Esophagus muscularis mucosa (tissue), 4 donors: ENCODE data around the gene VPS13D.

Experiments
- EP300 ChIP-seq: sonication (generic); formaldehyde crosslinking; IDR thresholded peaks from one replicate; pipeline ENCODE4 v1.6.1; 2017; ENCODE audit warnings: antibody characterized with exemption
- POLR2A ChIP-seq: fragments of 450-650 bp; IDR thresholded peaks from one replicate; pipeline ENCODE4 v1.6.1; 2017; ENCODE audit warnings: antibody characterized with exemption, moderate library complexity, mild to moderate bottlenecking, low read depth
- POLR2AphosphoS5 ChIP-seq, 2 donors: sonication (generic); formaldehyde crosslinking; IDR thresholded peaks; one replicate each; pipeline ENCODE4 v1.6.1; 2017; ENCODE audit warnings: antibody characterized with exemption in 2 of 2
- TF ChIP-seq, protein P1 (sequence below), 3 experiments: fragments of 200-600 bp in 2 of 3; fragments of 450-650 bp in 1 of 3; sonication (generic) in 2 of 3; IDR thresholded peaks; one replicate each; pipeline ENCODE4 v1.5.1; 2017 to 2019; ENCODE audit warnings: antibody characterized with exemption in 3 of 3, mild to moderate bottlenecking in 2 of 3, moderate library complexity in 1 of 3

DNA sequence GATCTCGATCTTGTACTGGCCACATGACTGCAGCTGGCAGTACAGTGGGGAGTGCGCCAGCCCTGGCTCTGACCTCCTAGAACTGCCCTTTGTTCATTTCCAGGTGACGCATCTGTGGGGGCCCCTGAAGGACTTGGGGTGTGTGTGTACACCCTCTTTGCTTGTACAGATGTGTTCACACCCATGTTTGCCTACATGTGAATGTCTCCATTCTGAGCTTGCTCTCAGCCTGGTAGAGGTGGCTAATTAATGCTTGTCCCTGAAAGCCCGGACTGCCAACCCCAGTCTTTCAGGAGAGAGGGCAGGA, 43.2 kb upstream of the VPS13D start:
- TF ChIP-seq, protein P1, sequence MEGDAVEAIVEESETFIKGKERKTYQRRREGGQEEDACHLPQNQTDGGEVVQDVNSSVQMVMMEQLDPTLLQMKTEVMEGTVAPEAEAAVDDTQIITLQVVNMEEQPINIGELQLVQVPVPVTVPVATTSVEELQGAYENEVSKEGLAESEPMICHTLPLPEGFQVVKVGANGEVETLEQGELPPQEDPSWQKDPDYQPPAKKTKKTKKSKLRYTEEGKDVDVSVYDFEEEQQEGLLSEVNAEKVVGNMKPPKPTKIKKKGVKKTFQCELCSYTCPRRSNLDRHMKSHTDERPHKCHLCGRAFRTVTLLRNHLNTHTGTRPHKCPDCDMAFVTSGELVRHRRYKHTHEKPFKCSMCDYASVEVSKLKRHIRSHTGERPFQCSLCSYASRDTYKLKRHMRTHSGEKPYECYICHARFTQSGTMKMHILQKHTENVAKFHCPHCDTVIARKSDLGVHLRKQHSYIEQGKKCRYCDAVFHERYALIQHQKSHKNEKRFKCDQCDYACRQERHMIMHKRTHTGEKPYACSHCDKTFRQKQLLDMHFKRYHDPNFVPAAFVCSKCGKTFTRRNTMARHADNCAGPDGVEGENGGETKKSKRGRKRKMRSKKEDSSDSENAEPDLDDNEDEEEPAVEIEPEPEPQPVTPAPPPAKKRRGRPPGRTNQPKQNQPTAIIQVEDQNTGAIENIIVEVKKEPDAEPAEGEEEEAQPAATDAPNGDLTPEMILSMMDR (IDR thresholded peaks at IDR 0.05) = no peak
- TF ChIP-seq POLR2A (no peak), EP300 (no peak), POLR2AphosphoS5 (IDR thresholded peaks at IDR 0.05) (no peak)
